ENCODE measurements around the gene NAA40. TPM values are rescaled to one million over a fixed set of nuclear protein-coding genes. Genes with fewer than 3 reads are reported as not detected.

NAA40 gene
- total and polyA plus RNA-seq, 7 donors = 4.6 to 13.7 (median 7.6) TPM

GRCh38 chr11:63991558-63991957 is 52.8 kb downstream of the NAA40 start:
- no peaks in the 10 kb centered on the region for H3K9me3 ChIP-seq
- intact Hi-C loops (cut with DNase I) = no loop called here
- WGBS, 3 donors = 83 to 89% (median 87%) methylated on average over 10 of the region's 10 CpGs

DNA sequence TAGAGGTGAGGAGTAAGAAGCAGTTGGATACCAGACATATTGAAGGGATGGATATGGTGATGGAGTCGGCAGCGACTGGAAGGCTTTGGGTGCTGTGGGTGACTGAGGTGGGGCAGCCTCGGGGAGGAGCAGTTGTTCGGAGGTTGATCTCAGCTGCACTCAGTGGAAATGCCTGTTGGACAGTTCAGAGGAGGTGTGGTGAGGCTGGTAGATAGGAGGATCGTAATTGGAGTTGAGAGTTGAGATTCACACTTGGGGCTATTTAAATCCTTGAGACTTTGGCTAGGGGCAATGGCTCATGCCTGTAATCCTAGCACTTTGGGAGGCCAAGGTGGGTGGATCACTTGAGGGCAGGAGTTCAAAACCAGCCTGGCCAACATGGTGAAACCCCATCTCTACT is 54.3 kb downstream of the NAA40 start:
- H3K36me3 ChIP-seq (ENCODE audit: insufficient read depth in 1 of 2, low read depth in 1 of 2) = peaks cover 4 to 62% of the 10 kb centered on the region in 2 donors
- 50 to 71% (median 58%) methylated on average over 5 of the region's 5 CpGs for WGBS, 3 donors
- DNase-seq = no peak
- no peak for TF ChIP-seq CTCF (IDR thresholded peaks at IDR 0.05)
- no peak overlapping the region for H3K4me3 ChIP-seq
- peak in 3 of 4 donors; percentile 43 to 62 (median 53) for ATAC-seq
- H3K9me3 ChIP-seq = no peaks in the 10 kb centered on the region
- H3K4me1 ChIP-seq = no peaks in the 10 kb centered on the region
- intact Hi-C loops (cut with DNase I) = no loop called here
- no peaks in the 10 kb centered on the region for H3K27me3 ChIP-seq (ENCODE audit: insufficient read depth in 3 of 3, low read length in 2 of 3)
- H3K27ac ChIP-seq = no peak overlapping the region

More at GRCh38 chr11:63991558-63991957, 52.8 kb downstream of the NAA40 start:
- ATAC-seq = no peak
- Histone ChIP-seq H3K27ac (no peak overlapping the region), H3K4me3 (no peak overlapping the region), H3K27me3 (ENCODE audit: insufficient read depth in 3 of 3, low read length in 2 of 3) (no peaks in the 10 kb centered on the region), H3K4me1 (peaks cover 11% of the 10 kb centered on the region), H3K36me3 (ENCODE audit: insufficient read depth in 1 of 2, low read depth in 1 of 2) (peaks cover 0 to 46% of the 10 kb centered on the region in 2 donors)
- no peak for TF ChIP-seq CTCF (IDR thresholded peaks at IDR 0.05)
- no peak for DNase-seq

- no peak for DNase-seq
Measured at GRCh38 chr11:63993993-63994392, 55.2 kb downstream of the NAA40 start.

GRCh38 chr11:63996512-63996911 is 57.7 kb downstream of the NAA40 start:
- Histone ChIP-seq H3K27me3 (ENCODE audit: insufficient read depth in 3 of 3, low read length in 2 of 3) (no peaks in the 10 kb centered on the region), H3K4me3 (no peak overlapping the region), H3K27ac (no peak overlapping the region), H3K36me3 (ENCODE audit: insufficient read depth in 1 of 2, low read depth in 1 of 2) (peaks cover 4 to 45% of the 10 kb centered on the region in 2 donors), H3K9me3 (no peaks in the 10 kb centered on the region), H3K4me1 (peaks cover 7% of the 10 kb centered on the region)
- intact Hi-C loops (cut with DNase I) = no loop called here
- WGBS, 3 donors = 79 to 92% (median 81%) methylated on average over 16 to 18 of the region's 18 CpGs
- no peak for DNase-seq
- no peak for TF ChIP-seq CTCF (IDR thresholded peaks at IDR 0.05)
- no peak for ATAC-seq

More at GRCh38 chr11:63993993-63994392, 55.2 kb downstream of the NAA40 start:
- no peaks in the 10 kb centered on the region for H3K9me3 ChIP-seq
- WGBS, 3 donors = 50 to 70% (median 50%) methylated on average over 6 of the region's 6 CpGs
- H3K4me3 ChIP-seq = no peak overlapping the region
- no peaks in the 10 kb centered on the region for H3K4me1 ChIP-seq
- H3K27ac ChIP-seq = peak overlapping the region; percentile 41
- peak; percentile 34 to 70 (median 55) for ATAC-seq
- TF ChIP-seq CTCF (IDR thresholded peaks at IDR 0.05) = no peak
- H3K27me3 ChIP-seq (ENCODE audit: insufficient read depth in 3 of 3, low read length in 2 of 3) = no peaks in the 10 kb centered on the region
- peaks cover 4 to 62% of the 10 kb centered on the region in 2 donors for H3K36me3 ChIP-seq (ENCODE audit: insufficient read depth in 1 of 2, low read depth in 1 of 2)
- intact Hi-C loops (cut with DNase I) = no loop called here

DNA sequence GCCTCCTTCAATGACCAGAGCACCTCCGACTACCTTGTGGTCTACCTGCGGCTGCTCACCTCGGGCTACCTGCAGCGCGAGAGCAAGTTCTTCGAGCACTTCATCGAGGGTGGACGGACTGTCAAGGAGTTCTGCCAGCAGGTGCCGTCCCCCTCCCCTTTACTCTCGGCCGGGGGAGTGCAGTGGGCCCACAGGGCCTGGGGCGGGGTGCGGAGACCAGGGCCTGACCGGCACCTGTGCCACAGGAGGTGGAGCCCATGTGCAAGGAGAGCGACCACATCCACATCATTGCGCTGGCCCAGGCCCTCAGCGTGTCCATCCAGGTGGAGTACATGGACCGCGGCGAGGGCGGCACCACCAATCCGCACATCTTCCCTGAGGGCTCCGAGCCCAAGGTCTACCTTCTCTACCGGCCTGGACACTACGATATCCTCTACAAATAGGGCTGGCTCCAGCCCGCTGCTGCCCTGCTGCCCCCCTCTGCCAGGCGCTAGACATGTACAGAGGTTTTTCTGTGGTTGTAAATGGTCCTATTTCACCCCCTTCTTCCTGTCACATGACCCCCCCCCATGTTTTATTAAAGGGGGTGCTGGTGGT is 58.4 kb downstream of the NAA40 start:
- Histone ChIP-seq H3K36me3 (ENCODE audit: insufficient read depth in 1 of 2, low read depth in 1 of 2) (peaks cover 4 to 42% of the 10 kb centered on the region in 2 donors), H3K27me3 (ENCODE audit: insufficient read depth in 3 of 3, low read length in 2 of 3) (no peaks in the 10 kb centered on the region), H3K4me3 (no peak overlapping the region), H3K4me1 (peaks cover 10% of the 10 kb centered on the region), H3K9me3 (no peaks in the 10 kb centered on the region), H3K27ac (no peak overlapping the region)
- intact Hi-C loops (cut with DNase I) = no loop called here
- TF ChIP-seq CTCF (IDR thresholded peaks at IDR 0.05) = no peak
- ATAC-seq (no peak), DNase-seq (no peak)
- 89 to 90% (median 89%) methylated on average over 26 to 27 of the region's 27 CpGs for WGBS, 3 donors

Data from psoas muscle (tissue), 8 donors.